ENCODE data around the gene MMP15. TPM values are rescaled to one million over a fixed set of nuclear protein-coding genes. Genes with fewer than 3 reads are reported as not detected.
"Not testable (repeated sequence)": the region's sequence is repeated elsewhere in the genome, so short reads cannot be mapped to it uniquely, and the experiment has no call there.

The MMP15 gene
- polyA plus RNA-seq, 1 donor (not counting 4 experiments of a cell fraction or from before 2014, with no cell fraction given) = 3.7 TPM

DNA sequence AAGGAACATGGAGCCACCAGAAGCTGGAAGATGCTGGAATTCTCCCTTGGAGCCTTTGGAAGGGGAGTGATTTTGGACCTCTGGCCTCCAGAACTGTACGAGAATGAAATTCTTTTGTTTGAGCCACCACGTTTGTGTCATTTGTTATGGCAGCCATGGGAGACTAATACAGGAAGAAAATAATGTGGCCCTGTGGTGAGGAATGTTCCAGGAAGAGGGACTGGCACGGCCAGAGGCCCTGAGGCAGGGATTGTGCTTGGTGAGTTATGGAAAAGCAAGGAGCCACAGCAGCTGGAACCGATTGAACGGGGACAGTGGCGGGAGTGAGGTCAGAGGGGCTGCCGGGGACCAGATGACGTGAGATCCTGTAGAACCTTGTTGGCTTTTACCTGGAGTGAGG, 52.2 kb downstream of the MMP15 start:
- no peak for DNase-seq (ENCODE audit: low read depth, low spot score)
- no peak overlapping the region for H3K4me2 ChIP-seq (ENCODE audit: control insufficient read depth, extremely low read depth, insufficient read depth, low read depth, low read length)
- H3K4me1 ChIP-seq (ENCODE audit: control insufficient read depth, extremely low read depth, insufficient read depth, low read length) = no peaks in the 10 kb centered on the region
- no peaks in the 10 kb centered on the region for H4K20me1 ChIP-seq (ENCODE audit: control insufficient read depth, extremely low read depth, insufficient read depth, low read length)
- H3K27ac ChIP-seq (ENCODE audit: control insufficient read depth, insufficient read depth, low read length) = no peak overlapping the region
- no peak for FAIRE-seq
- TF ChIP-seq, protein P1, sequence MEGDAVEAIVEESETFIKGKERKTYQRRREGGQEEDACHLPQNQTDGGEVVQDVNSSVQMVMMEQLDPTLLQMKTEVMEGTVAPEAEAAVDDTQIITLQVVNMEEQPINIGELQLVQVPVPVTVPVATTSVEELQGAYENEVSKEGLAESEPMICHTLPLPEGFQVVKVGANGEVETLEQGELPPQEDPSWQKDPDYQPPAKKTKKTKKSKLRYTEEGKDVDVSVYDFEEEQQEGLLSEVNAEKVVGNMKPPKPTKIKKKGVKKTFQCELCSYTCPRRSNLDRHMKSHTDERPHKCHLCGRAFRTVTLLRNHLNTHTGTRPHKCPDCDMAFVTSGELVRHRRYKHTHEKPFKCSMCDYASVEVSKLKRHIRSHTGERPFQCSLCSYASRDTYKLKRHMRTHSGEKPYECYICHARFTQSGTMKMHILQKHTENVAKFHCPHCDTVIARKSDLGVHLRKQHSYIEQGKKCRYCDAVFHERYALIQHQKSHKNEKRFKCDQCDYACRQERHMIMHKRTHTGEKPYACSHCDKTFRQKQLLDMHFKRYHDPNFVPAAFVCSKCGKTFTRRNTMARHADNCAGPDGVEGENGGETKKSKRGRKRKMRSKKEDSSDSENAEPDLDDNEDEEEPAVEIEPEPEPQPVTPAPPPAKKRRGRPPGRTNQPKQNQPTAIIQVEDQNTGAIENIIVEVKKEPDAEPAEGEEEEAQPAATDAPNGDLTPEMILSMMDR (optimal IDR thresholded peaks at IDR 0.05 in 1 of 3, IDR thresholded peaks at IDR 0.05 in 1 of 3, conservative IDR thresholded peaks at IDR 0.05 in 1 of 3; ENCODE audit: extremely low read depth in 1 of 3, insufficient read depth in 2 of 3, low read length in 3 of 3) = no peak
- TF ChIP-seq EZH2 (IDR thresholded peaks at IDR 0.05; ENCODE audit: low read length) = no peak
- no peaks in the 10 kb centered on the region for H3K27me3 ChIP-seq (ENCODE audit: control insufficient read depth, extremely low read depth, insufficient read depth, low read length)
- no peak overlapping the region for H3K4me3 ChIP-seq (ENCODE audit: control insufficient read depth in 2 of 3, extremely low read depth in 1 of 3, insufficient read depth in 2 of 3, low read depth in 1 of 3, low read length in 3 of 3)
- H3K36me3 ChIP-seq (ENCODE audit: control insufficient read depth in 2 of 2, extremely low read depth in 1 of 2, insufficient read depth in 2 of 2, low read length in 2 of 2) = no peaks in the 10 kb centered on the region
- H3K9me3 ChIP-seq (ENCODE audit: control insufficient read depth, low read depth, low read length) = peaks cover 2% of the 10 kb centered on the region
- dilution Hi-C loops (cut with MboI; ENCODE audit: extremely low pct_ligation_motif_present, low sequenced_read_pairs) = no loop called here
- H3K9ac ChIP-seq (ENCODE audit: control insufficient read depth, extremely low read depth, insufficient read depth, low read length) = no peak overlapping the region
- no peaks in the 10 kb centered on the region for H3K79me2 ChIP-seq (ENCODE audit: control insufficient read depth, insufficient read depth, low read length)
- no peak overlapping the region for H2AFZ ChIP-seq (ENCODE audit: control insufficient read depth, low read length)
- H3K9me1 ChIP-seq (ENCODE audit: control insufficient read depth, extremely low read depth, insufficient read depth, low read length) = no peaks in the 10 kb centered on the region

DNA sequence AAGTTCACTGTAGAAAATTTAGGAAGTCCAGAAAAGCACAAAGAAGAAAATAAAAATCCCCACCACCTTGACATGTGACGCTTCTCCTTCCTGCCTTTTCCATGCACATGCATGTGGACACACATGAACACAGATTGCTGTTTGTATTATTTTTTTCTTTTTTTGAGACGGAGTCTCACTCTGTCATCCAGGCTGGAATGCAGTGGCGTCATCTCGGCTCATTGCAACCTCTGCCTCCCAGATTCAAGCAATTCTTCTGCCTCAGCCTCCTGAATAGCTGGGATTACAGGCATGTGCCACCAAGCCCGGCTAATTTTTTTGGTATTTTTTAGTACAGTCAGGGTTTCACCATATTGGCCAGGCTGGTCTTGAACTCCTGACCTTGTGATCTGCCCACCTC, 55.1 kb downstream of the MMP15 start:
- H3K4me2 ChIP-seq (ENCODE audit: control insufficient read depth, extremely low read depth, insufficient read depth, low read depth, low read length); DNase-seq (ENCODE audit: low read depth, low spot score); H2AFZ ChIP-seq (ENCODE audit: control insufficient read depth, low read length); H3K27ac ChIP-seq (ENCODE audit: control insufficient read depth, insufficient read depth, low read length); dilution Hi-C loops (cut with MboI; ENCODE audit: extremely low pct_ligation_motif_present, low sequenced_read_pairs); H3K79me2 ChIP-seq (ENCODE audit: control insufficient read depth, insufficient read depth, low read length); H3K9me3 ChIP-seq (ENCODE audit: control insufficient read depth, low read depth, low read length); H3K27me3 ChIP-seq (ENCODE audit: control insufficient read depth, extremely low read depth, insufficient read depth, low read length); H3K36me3 ChIP-seq (ENCODE audit: control insufficient read depth in 2 of 2, extremely low read depth in 1 of 2, insufficient read depth in 2 of 2, low read length in 2 of 2); H3K4me1 ChIP-seq (ENCODE audit: control insufficient read depth, extremely low read depth, insufficient read depth, low read length); H4K20me1 ChIP-seq (ENCODE audit: control insufficient read depth, extremely low read depth, insufficient read depth, low read length); H3K4me3 ChIP-seq (ENCODE audit: control insufficient read depth in 2 of 3, extremely low read depth in 1 of 3, insufficient read depth in 2 of 3, low read depth in 1 of 3, low read length in 3 of 3); H3K9ac ChIP-seq (ENCODE audit: control insufficient read depth, extremely low read depth, insufficient read depth, low read length); H3K9me1 ChIP-seq (ENCODE audit: control insufficient read depth, extremely low read depth, insufficient read depth, low read length); FAIRE-seq: not testable (repeated sequence)

GRCh38 chr16:58082381-58082780, 56.8 kb downstream of the MMP15 start:
- Histone ChIP-seq H3K9ac (ENCODE audit: control insufficient read depth, extremely low read depth, insufficient read depth, low read length) (no peak overlapping the region), H4K20me1 (ENCODE audit: control insufficient read depth, extremely low read depth, insufficient read depth, low read length) (no peaks in the 10 kb centered on the region), H3K4me1 (ENCODE audit: control insufficient read depth, extremely low read depth, insufficient read depth, low read length) (no peaks in the 10 kb centered on the region), H2AFZ (ENCODE audit: control insufficient read depth, low read length) (no peak overlapping the region), H3K36me3 (ENCODE audit: control insufficient read depth in 2 of 2, extremely low read depth in 1 of 2, insufficient read depth in 2 of 2, low read length in 2 of 2) (no peaks in the 10 kb centered on the region), H3K4me2 (ENCODE audit: control insufficient read depth, extremely low read depth, insufficient read depth, low read depth, low read length) (no peak overlapping the region), H3K27me3 (ENCODE audit: control insufficient read depth, extremely low read depth, insufficient read depth, low read length) (peaks cover 4% of the 10 kb centered on the region), H3K79me2 (ENCODE audit: control insufficient read depth, insufficient read depth, low read length) (no peaks in the 10 kb centered on the region), H3K9me1 (ENCODE audit: control insufficient read depth, extremely low read depth, insufficient read depth, low read length) (no peaks in the 10 kb centered on the region), H3K27ac (ENCODE audit: control insufficient read depth, insufficient read depth, low read length) (no peak overlapping the region), H3K4me3 (ENCODE audit: control insufficient read depth in 2 of 3, extremely low read depth in 1 of 3, insufficient read depth in 2 of 3, low read depth in 1 of 3, low read length in 3 of 3) (no peak overlapping the region), H3K9me3 (ENCODE audit: control insufficient read depth, low read depth, low read length) (no peaks in the 10 kb centered on the region)
- TF ChIP-seq EZH2 (IDR thresholded peaks at IDR 0.05; ENCODE audit: low read length) = no peak
- TF ChIP-seq, protein P1 (optimal IDR thresholded peaks at IDR 0.05 in 1 of 3, IDR thresholded peaks at IDR 0.05 in 1 of 3, conservative IDR thresholded peaks at IDR 0.05 in 1 of 3; ENCODE audit: extremely low read depth in 1 of 3, insufficient read depth in 2 of 3, low read length in 3 of 3) = no peak
- DNase-seq (ENCODE audit: low read depth, low spot score) (no peak), FAIRE-seq (no peak)
- dilution Hi-C loops (cut with MboI; ENCODE audit: extremely low pct_ligation_motif_present, low sequenced_read_pairs) = no loop called here

Data from keratinocyte (primary cell).